ENCODE results near the gene DOLK. TPM values are rescaled to one million over a fixed set of nuclear protein-coding genes. Genes with fewer than 3 reads are reported as not detected.

Gene DOLK
- total RNA-seq, 1 donor from 2014 or later = 10.3 TPM

DNA sequence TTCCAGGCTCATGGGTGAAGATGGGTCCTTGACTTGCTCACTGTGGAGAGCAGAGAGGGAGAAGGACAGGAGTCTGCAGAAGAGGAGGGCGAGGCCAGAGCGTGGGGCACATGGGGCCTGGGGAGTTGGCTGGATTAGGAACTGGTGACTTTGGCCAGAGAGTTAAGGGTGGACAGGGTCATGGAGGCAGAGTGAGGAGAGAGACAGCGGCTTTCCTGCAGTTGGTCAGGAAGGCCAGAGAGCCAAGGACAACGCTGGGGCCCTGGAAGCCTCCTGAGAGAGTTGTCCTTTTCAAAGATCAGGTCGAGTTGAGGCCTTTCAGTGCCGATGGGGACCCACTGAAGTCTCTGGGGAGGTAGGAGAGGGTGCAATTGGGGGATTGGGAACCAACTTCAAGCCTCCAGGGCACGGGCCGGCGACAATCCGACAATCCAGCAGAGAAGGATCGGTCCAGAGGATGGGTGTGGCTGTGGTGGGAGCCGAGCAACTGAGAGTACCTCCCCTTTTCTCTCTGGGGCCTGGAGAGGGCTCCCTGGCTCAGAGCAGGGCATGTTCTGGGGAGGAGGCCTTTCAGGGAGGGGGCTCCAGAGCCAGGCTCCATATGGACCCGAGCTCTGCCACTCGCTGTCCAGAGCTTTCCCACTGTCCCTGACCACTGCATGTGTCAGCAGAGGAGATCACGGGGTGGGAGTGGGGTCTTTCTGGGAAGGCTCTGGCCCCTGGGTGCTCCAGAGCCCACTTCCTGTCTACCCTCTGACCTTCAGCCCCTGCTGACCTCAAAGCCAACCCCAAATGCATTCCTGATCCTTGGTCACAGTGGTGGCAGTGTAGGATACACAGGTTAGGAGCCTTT lies 34.1 kb downstream of the DOLK start:
- ChIA-PET POLR2A (no interaction called here), CTCF (no interaction called here)
- intact Hi-C loops (cut with micrococcal nuclease) = no loop called here
- no peaks in the 10 kb centered on the region for H3K9me3 Mint-ChIP-seq
- no peak overlapping the region for H3K27ac Mint-ChIP-seq
- no peak for DNase-seq
- H3K36me3 Mint-ChIP-seq (ENCODE audit: low read depth) = peaks cover 51% of the 10 kb centered on the region
- H3K27me3 Mint-ChIP-seq = no peaks in the 10 kb centered on the region
- ATAC-seq (ENCODE audit: low read depth) = no peak
- H3K4me3 Mint-ChIP-seq = no peak overlapping the region
- peaks cover 8% of the 10 kb centered on the region for H3K4me1 Mint-ChIP-seq
- TF ChIP-seq CTCF (IDR thresholded peaks at IDR 0.05) = no peak

DNA sequence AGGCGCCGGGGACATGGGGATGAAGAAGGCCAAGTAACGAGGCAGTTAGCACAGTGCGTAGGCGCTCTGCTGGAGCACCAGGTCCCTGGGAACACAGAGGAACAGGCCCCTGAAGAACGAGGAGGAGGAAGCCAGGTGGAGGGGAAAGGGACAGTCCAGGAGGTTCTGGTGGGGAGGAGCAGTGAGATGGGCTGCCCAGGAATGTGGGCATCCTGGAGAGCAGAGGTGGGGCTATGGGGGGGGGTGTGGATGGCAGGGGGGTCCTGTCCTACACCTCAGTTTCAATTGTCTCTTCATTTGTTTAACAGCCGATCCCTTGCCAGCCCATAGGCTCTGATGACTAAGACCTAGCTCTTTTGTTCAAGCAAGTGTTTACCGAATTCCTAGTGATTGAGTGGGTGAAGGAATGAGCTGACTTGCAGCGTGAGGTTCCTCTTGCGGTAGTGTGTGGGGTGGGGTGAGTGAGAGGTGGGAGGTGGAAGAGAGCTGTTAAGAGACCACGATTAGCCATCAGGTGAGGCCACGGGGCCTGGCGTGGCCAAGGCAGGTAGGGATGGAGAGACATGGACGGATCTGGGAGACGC lies 35.0 kb downstream of the DOLK start:
- Mint-ChIP-seq H3K36me3 (ENCODE audit: low read depth) (peaks cover 51% of the 10 kb centered on the region), H3K4me3 (no peak overlapping the region), H3K4me1 (peaks cover 8% of the 10 kb centered on the region), H3K27me3 (no peaks in the 10 kb centered on the region), H3K9me3 (no peaks in the 10 kb centered on the region), H3K27ac (no peak overlapping the region)
- ATAC-seq (ENCODE audit: low read depth) (no peak), DNase-seq (no peak)
- intact Hi-C loops (cut with micrococcal nuclease) = no loop called here
- POLR2A ChIA-PET = no interaction called here
- CTCF ChIA-PET = no interaction called here
- TF ChIP-seq CTCF (IDR thresholded peaks at IDR 0.05) = no peak

DNA sequence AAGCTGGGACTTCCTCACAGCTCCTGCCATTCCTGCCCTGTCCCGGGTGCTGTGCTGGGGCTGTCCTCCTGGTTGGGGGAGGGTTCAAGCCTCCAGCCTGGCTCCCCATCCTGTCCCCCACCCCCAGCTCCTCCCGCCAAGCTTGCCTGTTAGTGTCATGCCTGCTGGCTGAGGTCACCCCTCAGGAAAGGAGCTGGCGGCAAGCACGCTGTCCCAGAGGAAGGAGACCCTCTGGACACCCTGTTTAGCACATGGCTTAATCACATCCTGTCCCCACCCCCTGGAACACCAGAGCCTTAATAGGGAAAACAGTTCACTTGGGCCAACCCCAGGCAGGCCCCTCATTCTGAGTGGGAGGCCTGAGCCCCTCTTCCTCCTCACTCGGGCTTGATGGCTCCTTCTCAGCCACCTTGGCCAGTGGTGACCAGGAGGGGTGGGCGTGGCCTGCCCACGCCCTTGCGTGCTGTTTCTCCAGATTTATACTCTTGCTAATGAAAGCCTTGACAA lies 35.8 kb downstream of the DOLK start:
- no peaks in the 10 kb centered on the region for H3K27me3 Mint-ChIP-seq
- CTCF ChIA-PET = no interaction called here
- TF ChIP-seq CTCF (IDR thresholded peaks at IDR 0.05) = no peak
- DNase-seq (no peak), ATAC-seq (ENCODE audit: low read depth) (no peak)
- peaks cover 47% of the 10 kb centered on the region for H3K36me3 Mint-ChIP-seq (ENCODE audit: low read depth)
- peaks cover 8% of the 10 kb centered on the region for H3K4me1 Mint-ChIP-seq
- no peaks in the 10 kb centered on the region for H3K9me3 Mint-ChIP-seq
- POLR2A ChIA-PET = no interaction called here
- intact Hi-C loops (cut with micrococcal nuclease) = no loop called here
- no peak overlapping the region for H3K27ac Mint-ChIP-seq
- no peak overlapping the region for H3K4me3 Mint-ChIP-seq

- Mint-ChIP-seq H3K27me3 (no peaks in the 10 kb centered on the region), H3K4me1 (peaks cover 8% of the 10 kb centered on the region), H3K27ac (no peak overlapping the region), H3K9me3 (no peaks in the 10 kb centered on the region), H3K36me3 (ENCODE audit: low read depth) (peaks cover 42% of the 10 kb centered on the region), H3K4me3 (no peak overlapping the region)
- POLR2A ChIA-PET = no interaction called here
- no peak for TF ChIP-seq CTCF (IDR thresholded peaks at IDR 0.05)
- DNase-seq (no peak), ATAC-seq (ENCODE audit: low read depth) (no peak)
- CTCF ChIA-PET = no interaction called here
- intact Hi-C loops (cut with micrococcal nuclease) = no loop called here
These were observed 36.5 kb downstream of the DOLK start for GRCh38 chr9:128910906-128911305.

DNA sequence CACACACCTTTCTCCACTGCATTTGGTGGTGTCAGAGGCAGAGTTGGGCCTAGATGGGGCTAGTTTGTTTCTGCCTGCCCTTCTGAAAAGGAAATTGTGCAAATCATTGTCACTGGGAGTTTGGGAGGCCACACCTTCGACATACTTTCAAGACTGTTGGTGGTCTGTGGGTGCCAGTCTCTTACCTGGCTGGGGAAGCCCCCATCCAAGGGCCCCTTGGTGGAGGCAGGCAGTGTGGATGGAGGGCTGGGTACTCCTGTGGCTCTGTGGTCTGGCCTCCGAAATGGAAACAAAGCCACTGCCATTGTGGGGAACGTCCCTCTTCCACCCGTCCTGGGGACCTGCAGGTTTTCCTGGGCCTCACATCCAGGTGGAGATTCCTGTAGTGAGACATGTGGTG lies 37.5 kb downstream of the DOLK start:
- Mint-ChIP-seq H3K4me1 (peaks cover 8% of the 10 kb centered on the region), H3K9me3 (no peaks in the 10 kb centered on the region), H3K4me3 (no peak overlapping the region), H3K27ac (no peak overlapping the region), H3K27me3 (no peaks in the 10 kb centered on the region), H3K36me3 (ENCODE audit: low read depth) (peaks cover 37% of the 10 kb centered on the region)
- DNase-seq (no peak), ATAC-seq (ENCODE audit: low read depth) (no peak)
- intact Hi-C loops (cut with micrococcal nuclease) = no loop called here
- ChIA-PET POLR2A (no interaction called here), CTCF (no interaction called here)
- no peak for TF ChIP-seq CTCF (IDR thresholded peaks at IDR 0.05)
